ENCODE data around the gene SULT2B1.

- TF ChIP-seq, protein P1, sequence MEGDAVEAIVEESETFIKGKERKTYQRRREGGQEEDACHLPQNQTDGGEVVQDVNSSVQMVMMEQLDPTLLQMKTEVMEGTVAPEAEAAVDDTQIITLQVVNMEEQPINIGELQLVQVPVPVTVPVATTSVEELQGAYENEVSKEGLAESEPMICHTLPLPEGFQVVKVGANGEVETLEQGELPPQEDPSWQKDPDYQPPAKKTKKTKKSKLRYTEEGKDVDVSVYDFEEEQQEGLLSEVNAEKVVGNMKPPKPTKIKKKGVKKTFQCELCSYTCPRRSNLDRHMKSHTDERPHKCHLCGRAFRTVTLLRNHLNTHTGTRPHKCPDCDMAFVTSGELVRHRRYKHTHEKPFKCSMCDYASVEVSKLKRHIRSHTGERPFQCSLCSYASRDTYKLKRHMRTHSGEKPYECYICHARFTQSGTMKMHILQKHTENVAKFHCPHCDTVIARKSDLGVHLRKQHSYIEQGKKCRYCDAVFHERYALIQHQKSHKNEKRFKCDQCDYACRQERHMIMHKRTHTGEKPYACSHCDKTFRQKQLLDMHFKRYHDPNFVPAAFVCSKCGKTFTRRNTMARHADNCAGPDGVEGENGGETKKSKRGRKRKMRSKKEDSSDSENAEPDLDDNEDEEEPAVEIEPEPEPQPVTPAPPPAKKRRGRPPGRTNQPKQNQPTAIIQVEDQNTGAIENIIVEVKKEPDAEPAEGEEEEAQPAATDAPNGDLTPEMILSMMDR (IDR thresholded peaks at IDR 0.05; ENCODE audit: low read length) = no peak
- no peak for TF ChIP-seq EZH2phosphoT487 (IDR thresholded peaks at IDR 0.05; ENCODE audit: low read length)
These were observed 55.4 kb downstream of the SULT2B1 start for GRCh38 chr19:48607359-48607755.
